Ishikawa (cell line): ENCODE data around the gene PRKCH.

Source experiments
- CEBPB ChIP-seq: IDR thresholded peaks from 2 replicates; pipeline ENCODE4 v1.6.1; 2012
- CREB1 ChIP-seq: IDR thresholded peaks from 2 replicates; pipeline ENCODE4 v1.6.1; 2012; ENCODE audit warnings: low read depth
- EGR1 ChIP-seq: IDR thresholded peaks from 2 replicates; pipeline ENCODE4 v1.6.1; 2012
- EP300 ChIP-seq: IDR thresholded peaks from 2 replicates; pipeline ENCODE4 v1.6.1; 2012; ENCODE audit warnings: borderline replicate concordance
- FOXM1 ChIP-seq: IDR thresholded peaks from 2 replicates; pipeline ENCODE4 v1.6.1; 2012; ENCODE audit warnings: low read depth, borderline replicate concordance
- NFIC ChIP-seq: IDR thresholded peaks from 2 replicates; pipeline ENCODE4 v1.6.1; 2012
- RAD21 ChIP-seq: IDR thresholded peaks from 2 replicates; pipeline ENCODE4 v1.6.1; 2012; ENCODE audit warnings: low read depth
- TAF1 ChIP-seq: IDR thresholded peaks from 2 replicates; pipeline ENCODE4 v1.6.1; 2012; ENCODE audit warnings: low read depth, mild to moderate bottlenecking
- TCF12 ChIP-seq: IDR thresholded peaks from 2 replicates; pipeline ENCODE4 v1.6.1; 2012; ENCODE audit warnings: low read depth
- TEAD4 ChIP-seq: IDR thresholded peaks from 2 replicates; pipeline ENCODE4 v1.6.1; 2012
- YY1 ChIP-seq: IDR thresholded peaks from 2 replicates; pipeline ENCODE4 v1.6.1; 2012; ENCODE audit warnings: low read depth
- ZBTB7A ChIP-seq: IDR thresholded peaks from 2 replicates; pipeline ENCODE4 v1.6.1; 2012; ENCODE audit warnings: low read depth
- TF ChIP-seq, protein P1 (sequence below): IDR thresholded peaks from 2 replicates; pipeline ENCODE4 v1.6.1; 2012
- TF ChIP-seq, protein P2 (sequence below): IDR thresholded peaks from 2 replicates; pipeline ENCODE4 v1.6.1; 2012; ENCODE audit warnings: low read depth, mild to moderate bottlenecking
- TF ChIP-seq, protein P3 (sequence below): IDR thresholded peaks from 2 replicates; pipeline ENCODE4 v1.6.1; 2012

The PRKCH gene

DNA sequence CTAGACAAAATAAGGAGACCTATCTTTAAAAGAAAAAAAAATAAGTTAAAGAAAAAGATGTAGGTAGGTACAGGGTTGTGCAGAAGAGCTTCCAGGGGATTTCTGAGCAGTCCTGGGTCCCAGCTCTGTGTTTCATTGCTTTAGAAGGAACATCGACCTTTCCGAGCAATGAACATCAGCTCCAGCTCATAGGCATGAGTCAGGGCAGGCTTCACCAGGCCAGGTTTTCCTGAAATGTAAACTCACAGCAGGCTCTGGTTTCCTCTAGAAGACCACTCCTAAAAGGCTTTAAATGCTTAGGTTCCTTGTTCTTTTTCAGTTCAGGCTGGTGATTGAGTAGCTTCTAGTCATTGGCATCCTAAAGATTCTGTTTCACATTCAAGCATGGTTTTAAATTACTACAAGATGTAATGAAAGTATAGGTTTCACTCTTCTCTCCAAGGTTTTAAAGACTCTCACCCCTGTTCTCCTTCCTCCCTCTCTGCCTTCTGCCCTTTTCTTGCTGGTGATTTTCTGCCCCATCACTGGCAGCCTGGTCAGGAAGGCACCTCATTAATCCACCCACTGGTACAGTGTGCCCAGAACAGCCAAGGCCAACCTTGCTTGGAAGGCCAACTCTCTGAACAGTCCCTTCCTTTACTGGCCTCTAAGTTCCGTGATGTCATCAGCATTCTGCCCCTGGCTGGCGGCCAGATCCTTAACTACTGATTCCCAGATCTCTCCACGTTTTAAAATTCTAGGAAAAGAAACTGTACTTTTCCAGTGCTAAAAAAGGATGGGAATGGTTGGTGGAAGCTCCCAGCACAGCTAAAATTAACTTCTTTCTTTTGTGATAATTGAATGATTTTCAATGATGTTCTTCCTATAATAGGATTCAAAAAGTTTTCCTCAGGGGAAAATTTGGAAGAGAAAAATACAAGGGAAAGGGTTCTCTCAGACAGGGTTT is 264.5 kb downstream of the PRKCH start:
- TF ChIP-seq, protein P1, sequence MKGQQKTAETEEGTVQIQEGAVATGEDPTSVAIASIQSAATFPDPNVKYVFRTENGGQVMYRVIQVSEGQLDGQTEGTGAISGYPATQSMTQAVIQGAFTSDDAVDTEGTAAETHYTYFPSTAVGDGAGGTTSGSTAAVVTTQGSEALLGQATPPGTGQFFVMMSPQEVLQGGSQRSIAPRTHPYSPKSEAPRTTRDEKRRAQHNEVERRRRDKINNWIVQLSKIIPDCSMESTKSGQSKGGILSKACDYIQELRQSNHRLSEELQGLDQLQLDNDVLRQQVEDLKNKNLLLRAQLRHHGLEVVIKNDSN, result no peak
- TF ChIP-seq CREB1, result no peak
- TF ChIP-seq CEBPB, result no peak
- peak; percentile 65 for TF ChIP-seq NFIC
- no peak for TF ChIP-seq YY1
- TF ChIP-seq TEAD4, result no peak
- TF ChIP-seq EP300, result no peak
- TF ChIP-seq RAD21, result no peak

DNA sequence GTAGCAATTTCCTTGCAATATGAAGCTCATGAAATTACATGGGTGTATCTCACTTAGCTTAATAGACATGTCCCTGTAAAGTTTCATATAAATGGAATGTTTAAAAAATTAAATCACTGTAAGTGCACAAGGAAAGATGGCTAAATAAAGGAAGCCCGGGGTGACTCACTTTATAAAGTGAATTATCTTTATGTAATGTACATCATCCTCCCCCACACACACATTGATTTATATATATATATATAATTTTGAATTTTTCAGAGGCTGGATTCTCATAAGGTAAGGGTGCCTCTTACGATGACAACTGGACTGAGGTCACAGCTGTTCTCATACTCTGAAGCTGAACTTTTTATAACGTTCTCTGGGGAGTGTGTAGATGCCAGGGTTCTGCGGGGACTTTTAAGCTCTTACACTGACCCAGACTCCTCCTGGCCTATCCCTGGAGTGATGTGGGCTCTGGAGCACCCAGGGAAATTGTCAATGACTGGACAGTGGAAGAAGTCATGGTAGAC is 265.2 kb downstream of the PRKCH start:
- TF ChIP-seq NFIC (no peak), EP300 (no peak), TEAD4 (no peak), TAF1 (no peak), ZBTB7A (no peak), YY1 (no peak)
- TF ChIP-seq, protein P2, sequence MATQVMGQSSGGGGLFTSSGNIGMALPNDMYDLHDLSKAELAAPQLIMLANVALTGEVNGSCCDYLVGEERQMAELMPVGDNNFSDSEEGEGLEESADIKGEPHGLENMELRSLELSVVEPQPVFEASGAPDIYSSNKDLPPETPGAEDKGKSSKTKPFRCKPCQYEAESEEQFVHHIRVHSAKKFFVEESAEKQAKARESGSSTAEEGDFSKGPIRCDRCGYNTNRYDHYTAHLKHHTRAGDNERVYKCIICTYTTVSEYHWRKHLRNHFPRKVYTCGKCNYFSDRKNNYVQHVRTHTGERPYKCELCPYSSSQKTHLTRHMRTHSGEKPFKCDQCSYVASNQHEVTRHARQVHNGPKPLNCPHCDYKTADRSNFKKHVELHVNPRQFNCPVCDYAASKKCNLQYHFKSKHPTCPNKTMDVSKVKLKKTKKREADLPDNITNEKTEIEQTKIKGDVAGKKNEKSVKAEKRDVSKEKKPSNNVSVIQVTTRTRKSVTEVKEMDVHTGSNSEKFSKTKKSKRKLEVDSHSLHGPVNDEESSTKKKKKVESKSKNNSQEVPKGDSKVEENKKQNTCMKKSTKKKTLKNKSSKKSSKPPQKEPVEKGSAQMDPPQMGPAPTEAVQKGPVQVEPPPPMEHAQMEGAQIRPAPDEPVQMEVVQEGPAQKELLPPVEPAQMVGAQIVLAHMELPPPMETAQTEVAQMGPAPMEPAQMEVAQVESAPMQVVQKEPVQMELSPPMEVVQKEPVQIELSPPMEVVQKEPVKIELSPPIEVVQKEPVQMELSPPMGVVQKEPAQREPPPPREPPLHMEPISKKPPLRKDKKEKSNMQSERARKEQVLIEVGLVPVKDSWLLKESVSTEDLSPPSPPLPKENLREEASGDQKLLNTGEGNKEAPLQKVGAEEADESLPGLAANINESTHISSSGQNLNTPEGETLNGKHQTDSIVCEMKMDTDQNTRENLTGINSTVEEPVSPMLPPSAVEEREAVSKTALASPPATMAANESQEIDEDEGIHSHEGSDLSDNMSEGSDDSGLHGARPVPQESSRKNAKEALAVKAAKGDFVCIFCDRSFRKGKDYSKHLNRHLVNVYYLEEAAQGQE, result no peak

DNA sequence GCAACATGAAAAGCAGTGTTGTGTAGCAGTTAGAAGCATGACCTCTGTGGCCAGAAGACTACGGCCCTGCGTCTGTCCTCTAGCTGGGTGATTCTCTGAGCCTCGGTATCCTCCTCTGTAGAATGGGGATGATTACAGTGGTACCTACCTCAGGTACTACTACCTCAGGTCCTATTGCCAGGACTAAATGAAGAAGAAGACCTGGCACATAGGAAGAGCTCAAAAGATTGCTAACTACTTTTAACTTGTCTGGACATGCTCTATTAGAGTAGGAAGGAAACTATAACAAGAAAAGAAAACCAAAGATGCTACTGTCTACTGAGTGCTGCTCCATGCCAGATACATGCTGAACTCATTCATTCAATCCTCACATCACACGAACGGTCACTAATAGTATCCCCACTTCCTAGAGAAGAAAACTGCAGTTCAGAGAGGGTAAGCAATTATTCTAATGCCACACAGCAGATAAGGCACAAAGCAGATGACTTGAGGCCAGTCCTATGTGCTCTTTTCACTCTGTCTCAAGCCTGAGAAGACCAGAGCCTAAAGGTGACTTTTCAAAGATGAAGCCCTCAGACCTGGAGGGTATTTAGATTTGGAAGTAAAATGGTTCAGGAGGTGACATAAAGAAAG is 265.8 kb downstream of the PRKCH start:
- no peak for TF ChIP-seq TEAD4
- TF ChIP-seq, protein P1, result no peak

DNA sequence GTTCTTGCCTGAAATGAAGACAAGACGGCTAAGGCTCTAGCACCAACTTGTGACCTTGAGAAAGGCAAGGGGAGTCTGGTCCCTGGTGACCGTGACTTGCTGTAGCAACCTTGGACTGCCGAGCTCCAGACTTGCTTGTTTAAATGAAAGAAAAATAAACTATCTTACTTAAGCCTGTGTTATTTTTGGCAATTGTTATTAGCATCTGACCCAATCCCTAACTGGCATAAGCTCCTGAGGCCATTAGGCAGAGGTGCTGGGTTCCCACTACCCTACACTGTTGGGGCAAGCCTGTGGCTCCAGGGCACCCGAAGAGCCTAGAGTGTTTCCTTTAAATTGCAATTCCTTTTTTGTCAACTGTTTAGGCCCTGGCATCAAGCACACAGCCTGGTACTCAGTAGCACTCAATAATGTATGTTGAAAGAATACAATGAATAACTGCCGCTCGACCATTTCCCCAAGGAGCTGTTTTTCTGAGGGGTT is 267.1 kb downstream of the PRKCH start:
- TF ChIP-seq, protein P1, result no peak
- TF ChIP-seq TAF1 (no peak), RAD21 (no peak), EGR1 (no peak), TCF12 (no peak), EP300 (no peak), NFIC (no peak), YY1 (no peak), TEAD4 (no peak), FOXM1 (no peak), CREB1 (no peak), ZBTB7A (no peak), CEBPB (no peak)
- TF ChIP-seq, protein P3, sequence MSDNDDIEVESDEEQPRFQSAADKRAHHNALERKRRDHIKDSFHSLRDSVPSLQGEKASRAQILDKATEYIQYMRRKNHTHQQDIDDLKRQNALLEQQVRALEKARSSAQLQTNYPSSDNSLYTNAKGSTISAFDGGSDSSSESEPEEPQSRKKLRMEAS, result no peak
- TF ChIP-seq, protein P2, result no peak

DNA sequence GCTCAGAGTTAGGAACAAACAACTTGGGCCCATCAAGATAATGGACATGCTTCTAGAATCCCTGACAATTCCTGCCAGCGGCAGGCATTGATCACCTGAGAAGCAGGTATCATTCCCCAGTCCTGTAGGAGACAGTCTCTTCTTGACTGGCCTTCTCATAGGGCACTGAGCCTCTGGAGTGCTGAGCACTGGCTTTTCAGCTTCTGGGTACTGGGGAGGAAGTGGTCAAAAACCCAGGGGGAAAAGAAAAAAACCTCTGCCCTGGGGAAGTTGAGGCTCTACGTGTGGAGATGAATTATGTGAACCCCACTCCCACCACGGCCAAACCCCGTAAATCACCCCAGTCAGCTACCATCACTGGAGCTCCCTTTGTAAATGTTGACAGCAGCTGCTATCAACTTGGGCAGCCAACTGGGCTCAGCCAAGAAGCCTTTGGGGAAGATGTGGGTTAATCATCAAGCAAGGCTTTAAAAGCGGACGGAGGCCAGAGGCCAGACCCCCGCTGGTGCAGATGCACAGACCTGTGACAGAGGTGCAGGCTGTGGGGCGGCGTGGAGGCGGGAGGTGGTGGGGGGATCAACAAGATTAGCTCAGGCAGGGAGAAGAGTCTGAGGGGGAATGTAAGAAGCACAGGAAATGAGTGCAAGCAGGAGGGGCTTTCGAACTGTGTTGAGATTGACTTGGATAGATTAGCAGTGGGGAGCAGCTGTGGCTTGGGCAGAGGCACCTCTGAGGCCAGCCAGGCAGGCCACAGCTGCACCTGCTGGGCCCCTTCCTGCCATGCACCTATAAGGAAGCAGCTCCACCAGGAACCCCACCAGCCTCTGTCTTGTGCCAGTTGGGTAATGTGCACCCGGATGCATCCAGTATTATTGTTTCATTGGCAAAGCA is 268.6 kb downstream of the PRKCH start:
- no peak for TF ChIP-seq ZBTB7A
